NCI-H2196 treated with DMSO at 0.1 percent for 48 hours (cell line): Measurements from ENCODE around the gene MFAP1.
"Not testable (repeated sequence)": the region's sequence is repeated elsewhere in the genome, so short reads cannot be mapped to it uniquely, and the experiment has no call there.

Source experiments
- DNase-seq: peaks from one replicate; lab custom pipeline; 2025; ENCODE audit not compliant: unreplicated experiment; lab: John Stamatoyannopoulos, UW

MFAP1 gene, protein sequence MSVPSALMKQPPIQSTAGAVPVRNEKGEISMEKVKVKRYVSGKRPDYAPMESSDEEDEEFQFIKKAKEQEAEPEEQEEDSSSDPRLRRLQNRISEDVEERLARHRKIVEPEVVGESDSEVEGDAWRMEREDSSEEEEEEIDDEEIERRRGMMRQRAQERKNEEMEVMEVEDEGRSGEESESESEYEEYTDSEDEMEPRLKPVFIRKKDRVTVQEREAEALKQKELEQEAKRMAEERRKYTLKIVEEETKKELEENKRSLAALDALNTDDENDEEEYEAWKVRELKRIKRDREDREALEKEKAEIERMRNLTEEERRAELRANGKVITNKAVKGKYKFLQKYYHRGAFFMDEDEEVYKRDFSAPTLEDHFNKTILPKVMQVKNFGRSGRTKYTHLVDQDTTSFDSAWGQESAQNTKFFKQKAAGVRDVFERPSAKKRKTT

DNA sequence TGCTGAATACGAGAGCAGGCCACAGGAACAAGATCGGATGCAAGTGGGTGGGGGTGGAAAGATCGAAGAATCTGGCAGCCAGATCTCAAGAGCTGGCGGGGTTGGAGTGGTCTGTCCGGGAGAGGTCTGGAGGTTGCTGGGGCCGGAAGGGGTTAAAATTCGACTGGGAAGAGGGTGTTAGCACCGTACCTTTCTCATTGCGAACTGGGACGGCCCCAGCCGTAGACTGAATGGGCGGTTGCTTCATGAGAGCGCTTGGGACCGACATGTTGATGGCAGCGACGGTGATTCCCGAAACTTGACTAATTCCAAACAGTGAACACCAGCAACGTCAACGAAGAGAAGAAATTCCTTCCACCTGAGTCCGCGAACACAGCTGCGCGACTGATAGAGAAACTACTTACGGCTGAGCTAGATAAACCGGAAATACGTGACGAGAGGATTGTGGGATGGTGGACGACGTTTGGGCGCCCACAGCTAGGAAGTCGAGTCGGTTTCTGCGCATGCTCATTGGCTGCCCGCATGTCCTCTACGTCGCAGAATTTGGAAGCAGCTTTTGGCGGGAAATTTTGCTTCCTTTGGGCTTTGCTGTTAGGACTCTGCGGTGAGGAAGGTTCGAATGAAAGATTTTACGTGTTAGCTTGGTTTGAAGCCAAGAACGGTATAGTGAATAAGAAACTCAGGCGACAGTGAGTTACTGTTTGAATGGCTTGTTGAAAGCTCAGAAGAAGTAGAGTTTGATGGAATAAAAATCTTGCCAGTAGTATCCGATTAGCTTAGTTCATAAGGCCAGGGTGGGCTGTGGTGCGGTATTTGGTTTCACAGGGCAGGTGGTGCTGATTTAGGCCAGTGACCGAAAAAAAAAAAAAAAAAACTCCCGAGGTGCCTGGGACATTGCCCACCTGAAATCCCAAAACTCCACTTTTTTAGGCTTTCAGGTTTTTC is at the start of gene MFAP1:
Gene MFAP1, minus strand, starts transcription at position 389 of the 945 bp plus-strand sequence. Its CDS starts 121 bp downstream, at position 268.
- DNase-seq, result peak; percentile 86

DNA sequence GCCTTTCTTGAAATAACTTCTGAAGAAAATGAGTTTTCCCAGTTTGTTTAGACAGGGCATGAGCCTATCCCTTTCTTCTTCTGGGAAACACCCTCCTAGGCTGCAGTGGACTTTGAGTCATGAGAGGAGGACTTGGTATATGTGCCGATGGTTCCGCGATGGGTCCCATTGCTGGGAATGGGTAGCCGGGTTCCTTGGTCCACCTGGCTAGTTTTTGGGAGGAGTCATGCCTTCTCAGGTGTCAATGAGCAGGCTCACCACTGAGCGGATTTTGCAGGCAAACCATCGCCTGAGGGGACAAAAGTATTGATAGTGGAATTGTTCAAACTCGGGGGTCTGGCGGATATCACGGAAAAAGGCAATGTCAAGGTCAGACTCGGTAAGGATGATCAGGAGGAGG is 49.2 kb upstream of the MFAP1 start:
- DNase-seq, result no peak

DNA sequence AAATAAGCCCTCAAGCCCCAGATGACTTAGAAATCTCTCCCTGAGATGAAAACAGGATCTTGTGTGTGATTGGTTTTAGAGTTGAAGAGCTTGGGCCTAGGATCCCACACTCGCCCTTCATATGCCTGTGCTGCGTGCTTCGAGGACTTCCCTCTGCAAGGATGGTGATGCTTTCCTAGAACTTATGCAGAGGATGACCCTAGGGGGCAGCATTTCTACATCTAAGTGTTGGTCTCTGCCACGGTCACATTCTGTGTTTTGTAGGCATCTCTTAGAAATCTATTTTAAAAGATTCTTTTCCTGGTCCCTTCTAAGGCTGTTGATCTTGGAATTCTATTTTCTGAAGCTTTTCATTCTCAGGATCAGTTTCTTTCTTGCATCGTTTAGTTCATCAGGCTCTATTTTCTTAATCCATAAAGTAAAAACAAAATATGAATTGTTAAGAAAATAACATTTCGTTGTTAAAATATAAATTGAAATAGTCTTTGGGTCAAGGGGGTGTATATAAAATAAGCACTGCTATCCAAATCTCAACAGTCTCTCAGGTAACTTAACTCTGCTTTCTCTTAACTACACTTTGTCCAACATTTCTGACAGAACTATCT is 48.0 kb upstream of the MFAP1 start:
- no peak for DNase-seq

DNA sequence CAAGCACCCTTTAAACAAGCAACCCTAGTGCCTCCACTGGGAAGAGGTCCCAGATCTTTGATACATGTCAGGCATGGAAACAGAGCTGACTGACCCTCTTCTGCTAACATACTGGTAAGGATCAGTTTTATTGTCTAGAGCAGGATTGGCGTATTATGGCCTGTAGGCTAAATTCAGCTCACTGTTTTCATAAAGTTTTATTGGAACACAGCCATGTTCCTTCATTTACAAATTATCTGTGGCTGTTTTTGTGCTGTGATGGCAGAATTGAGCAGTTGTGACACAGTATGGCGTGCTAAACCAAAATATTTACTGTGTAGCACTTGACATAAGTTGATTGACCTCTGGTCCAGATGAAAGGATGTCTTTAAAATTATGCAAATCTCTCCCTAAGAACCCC is 47.3 kb upstream of the MFAP1 start:
- no peak for DNase-seq

DNA sequence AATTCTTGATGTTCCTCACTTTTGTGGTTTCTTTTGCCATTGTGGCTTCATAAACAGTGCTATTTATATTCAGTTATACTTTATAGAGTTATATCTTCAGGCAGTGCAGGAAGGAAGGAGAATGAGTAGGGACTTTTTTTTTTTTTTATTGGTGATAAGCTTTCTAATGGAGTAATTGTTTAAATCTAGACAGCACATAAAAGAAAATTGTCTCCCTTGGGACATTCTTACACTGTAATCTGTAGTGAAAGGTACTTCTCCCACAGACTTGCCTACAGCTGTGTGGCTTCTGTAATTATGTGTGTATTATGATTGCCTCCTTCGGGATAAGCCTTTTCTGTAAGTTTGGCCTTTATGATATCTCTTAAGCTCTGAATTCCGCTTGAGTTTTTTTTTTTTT is 43.9 kb upstream of the MFAP1 start:
- DNase-seq, result no peak

DNA sequence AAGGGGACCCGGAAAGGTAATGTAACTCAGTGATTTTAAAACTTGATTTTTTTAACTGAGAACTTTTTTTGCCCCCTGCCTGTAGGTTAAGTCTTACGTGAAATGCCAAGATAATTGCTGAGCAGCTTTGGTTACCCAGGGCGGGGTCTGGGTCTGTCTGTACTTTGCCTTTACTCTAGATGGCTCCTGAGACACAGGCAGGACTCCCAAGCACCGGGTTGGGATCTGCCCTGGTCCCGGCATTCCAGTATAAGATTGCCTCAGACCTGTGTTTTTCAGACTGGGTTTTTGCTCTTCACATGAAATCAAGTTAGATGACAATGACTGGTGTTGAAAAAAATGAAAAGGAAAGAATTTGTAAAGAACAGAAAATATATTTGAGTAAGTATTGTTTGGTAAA is 42.6 kb upstream of the MFAP1 start:
- DNase-seq, result no peak

DNA sequence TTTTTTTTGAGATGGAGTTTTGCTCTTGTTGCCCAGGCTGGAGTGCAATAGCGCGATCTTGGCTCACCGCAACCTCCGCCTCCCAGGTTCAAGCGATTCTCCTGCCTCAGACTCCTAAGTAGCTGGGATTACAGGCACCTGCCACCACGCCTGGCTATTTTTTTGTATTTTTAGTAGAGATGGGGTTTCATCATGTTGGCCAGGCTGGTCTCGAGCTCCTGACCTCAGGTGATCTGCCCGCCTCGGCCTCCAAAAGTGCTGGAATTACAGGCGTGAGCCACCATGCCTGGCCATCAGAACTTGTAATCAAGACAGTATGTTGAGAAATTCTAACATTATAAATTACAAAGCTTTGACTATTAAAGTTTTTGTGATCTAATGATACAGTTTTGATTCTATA is 42.1 kb upstream of the MFAP1 start:
- DNase-seq, result not testable (repeated sequence)

DNA sequence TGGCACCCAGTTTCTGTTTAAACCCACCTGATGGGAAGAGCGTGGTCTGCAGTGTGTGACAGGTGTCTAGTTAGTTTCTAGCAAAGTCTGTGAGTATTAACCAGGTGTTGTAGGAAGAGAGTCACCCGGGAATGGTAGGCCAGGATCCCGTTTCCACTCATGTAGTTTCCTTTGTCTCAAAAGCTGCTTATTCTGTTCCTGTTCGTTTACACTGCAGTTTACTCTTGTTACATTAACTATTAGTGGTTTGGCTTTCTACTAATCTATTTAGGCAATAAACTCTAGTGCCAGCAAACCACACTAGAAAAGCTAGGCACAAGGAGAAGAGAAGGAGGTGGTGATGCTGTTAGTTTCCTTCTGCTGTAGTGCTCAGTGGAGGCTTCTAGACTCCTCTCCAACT is 35.1 kb upstream of the MFAP1 start:
- peak; percentile 9 for DNase-seq

DNA sequence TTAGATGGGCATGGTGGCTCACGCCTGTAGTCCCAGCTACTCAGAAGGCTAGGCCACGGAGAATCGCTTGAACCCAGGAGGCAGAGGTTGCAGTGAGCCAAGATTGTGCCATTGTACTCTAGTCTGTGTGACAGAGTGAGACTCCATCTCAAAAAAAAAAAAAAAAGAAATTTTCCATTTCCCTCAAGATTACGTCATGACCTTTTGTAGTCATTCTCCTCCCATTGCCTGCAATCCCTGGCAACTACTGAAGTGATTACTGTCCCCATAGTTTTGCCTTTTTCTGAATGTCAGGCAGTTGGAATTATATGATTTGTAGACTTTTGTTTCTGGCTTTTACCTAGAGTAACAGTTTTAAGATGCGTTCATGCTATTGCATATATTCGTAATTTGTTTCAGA is 30.3 kb upstream of the MFAP1 start:
- DNase-seq, result no peak

DNA sequence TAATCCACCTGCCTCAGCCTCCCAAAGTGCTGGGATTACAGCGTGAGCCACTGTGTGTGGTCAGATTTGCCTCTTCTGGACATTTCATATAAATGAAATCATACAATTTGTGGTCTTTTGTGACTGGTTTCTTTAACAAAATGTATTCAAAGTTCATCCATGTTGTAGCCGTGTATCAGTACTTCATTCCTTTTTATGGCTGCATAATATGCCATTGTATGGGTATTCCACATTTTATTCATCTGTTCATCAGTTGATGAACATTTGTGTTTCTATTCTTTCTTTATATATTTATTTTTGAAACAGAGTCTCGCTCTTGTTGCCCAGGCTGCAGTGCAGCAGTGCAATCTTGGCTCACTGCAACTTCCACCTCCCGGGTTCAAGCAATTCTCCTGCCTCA is 28.1 kb upstream of the MFAP1 start:
- no peak for DNase-seq

DNA sequence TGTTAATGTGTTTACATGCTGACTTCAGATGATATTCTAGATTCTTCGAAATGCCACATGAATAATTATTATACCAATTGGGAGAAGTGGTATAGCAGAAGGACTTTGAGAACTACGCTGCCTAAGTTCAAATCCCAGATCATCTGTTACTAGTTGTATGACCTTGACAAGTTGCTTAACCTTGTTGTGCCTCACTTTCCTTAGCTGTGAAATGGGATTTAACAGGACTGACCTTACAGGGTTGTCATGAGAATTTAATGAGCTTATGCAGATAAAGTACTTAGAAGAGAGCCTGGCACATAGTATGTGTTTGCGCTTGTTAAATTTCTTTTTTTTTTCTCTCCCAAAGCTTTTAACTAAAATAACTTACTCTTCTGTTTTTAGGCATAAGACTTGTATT is 26.8 kb upstream of the MFAP1 start:
- no peak for DNase-seq

DNA sequence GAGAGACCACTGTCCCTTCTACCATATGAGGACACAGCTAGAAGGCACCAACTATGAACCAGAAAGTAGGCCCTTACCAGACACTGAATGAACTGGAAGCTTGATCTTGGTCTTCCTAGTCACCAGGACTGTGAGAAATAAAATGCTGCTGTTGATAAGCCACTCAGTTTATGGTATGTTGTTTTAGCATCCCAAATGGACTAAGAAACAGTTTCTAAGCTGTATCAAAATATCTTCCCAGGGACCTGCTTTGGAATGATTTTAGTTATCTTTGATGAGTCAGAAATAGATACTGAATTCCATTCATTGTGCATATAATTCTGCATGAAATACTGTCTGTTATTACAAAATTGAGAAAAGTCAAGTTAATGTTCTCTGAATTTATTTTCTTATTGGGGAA is 20.9 kb upstream of the MFAP1 start:
- no peak for DNase-seq

DNA sequence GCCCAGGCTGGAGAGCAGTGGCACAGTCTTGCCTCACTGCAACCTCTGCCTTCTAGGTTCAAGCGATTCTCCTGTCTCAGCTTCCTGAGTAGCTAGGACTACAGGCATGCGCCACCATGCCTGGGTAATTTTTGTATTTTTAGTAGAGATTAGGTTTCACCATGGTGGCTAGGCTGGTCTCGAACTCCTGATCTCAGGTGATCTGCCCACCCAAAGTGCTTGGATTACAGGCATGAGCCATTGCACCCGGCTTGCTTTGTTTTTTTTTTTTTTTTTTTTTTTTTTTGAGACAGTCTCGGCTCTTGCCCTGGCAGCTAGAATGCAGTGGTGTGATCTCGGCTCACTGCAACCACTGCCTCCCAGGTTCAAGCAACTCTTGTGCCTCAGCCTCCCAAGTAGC is 8.0 kb upstream of the MFAP1 start:
- not testable (repeated sequence) for DNase-seq

DNA sequence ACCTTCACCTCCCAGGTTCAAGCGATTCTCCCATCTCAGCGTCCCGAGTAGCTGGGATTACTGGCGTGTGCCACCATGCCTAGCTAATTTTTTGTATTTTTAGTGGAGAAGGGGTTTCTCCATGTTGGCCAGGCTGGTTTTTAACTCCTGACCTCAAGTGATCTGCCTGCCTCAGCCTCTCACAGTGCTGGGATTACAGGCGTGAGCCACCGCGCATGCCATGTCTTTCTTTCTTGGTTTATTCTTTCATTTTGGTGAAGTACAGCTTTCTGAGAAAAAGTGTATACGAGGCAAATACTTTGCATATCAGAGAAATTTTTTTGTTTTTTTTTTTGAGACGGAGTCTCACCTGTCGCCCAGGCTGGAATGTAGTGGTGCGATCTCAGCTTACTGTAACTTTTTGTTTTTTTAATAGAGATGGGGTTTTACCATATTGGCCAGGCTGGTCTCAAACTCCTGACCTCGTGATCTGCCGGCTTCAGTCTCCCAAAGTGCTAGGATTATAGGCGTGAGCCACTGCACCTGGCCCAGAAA is 7.1 kb upstream of the MFAP1 start:
- DNase-seq, result not testable (repeated sequence)

DNA sequence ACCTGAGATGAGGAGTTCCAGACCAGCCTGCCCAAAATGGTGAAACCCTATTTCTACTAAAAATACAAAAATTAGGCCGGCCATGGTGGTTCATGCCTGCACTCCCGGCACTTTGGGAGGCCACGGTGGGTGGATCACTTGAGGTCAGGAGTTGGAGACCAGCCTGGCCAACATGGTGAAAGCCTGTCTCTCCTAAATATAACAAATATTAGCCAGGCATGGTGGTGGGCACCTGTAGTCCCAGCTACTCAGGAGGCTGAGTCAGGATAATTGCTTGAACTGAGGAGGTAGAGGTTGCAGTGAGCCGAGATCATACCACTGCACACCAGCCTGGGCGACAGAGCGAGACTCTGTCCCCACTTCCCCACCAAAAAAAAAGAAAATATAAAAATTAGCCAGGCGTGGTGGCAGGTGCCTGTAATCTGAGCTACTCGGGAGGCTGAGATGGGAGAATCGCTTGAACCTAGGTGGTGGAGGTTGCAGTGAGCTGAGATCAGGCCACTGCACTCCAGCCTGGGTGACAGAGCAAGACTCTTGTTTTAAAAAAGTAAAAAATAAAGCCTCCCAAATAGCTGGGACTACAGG is 6.3 kb upstream of the MFAP1 start:
- not testable (repeated sequence) for DNase-seq

DNA sequence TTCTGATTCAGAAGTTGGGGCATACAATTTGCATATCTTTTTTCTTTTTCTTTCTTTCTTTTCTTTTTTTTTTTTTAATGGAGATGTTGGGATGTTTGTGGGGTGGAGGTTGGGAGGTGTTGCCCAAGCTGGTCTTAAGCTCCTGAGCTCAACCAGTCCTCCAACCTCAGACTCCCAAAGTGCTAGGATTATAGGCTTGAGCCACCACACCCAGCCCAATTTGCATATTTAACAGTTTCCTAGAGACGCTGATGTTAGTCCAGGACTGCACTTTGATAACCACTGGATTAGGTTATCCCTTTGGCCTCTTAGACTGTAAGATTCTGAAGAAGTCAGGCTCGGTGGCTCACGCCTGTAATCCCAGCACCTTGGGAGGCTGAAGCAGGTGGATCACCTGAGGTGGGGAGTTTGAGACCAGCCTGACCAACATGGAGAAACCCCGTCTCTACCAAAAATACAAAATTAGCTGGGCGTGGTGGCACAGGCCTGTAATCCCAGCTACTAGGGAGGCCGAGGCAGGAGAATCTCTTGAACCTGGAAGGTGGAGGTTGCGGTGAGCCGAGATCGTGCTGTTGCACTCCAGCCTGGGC is 5.6 kb upstream of the MFAP1 start:
- DNase-seq, result not testable (repeated sequence)

DNA sequence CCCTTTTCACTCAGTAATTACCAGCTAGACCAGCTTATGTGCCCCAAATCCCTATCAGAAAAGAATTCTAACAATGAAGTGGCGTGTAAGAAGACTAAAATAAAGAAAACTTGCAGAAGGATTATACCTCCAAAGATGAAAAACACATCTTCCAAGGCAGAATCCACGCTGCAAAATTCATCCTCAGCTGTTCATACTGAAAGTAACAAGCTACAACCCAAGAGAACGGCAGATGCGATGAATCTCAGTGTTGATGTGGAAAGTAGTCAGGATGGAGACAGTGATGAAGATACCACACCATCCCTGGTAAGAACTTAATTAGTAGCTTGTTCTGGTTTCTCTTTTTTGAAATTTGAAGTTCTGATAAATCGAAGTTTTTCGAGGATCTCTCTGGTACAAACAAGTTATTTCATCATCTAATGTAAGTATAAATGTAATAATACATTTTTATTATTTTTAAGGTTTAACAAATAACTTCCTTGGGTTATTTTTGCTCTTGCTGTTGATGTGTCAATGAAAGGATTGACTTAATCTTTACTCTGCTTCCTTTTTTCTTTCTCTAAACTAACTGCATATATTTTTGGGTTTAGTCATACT is 3.7 kb upstream of the MFAP1 start:
- DNase-seq, result no peak

DNA sequence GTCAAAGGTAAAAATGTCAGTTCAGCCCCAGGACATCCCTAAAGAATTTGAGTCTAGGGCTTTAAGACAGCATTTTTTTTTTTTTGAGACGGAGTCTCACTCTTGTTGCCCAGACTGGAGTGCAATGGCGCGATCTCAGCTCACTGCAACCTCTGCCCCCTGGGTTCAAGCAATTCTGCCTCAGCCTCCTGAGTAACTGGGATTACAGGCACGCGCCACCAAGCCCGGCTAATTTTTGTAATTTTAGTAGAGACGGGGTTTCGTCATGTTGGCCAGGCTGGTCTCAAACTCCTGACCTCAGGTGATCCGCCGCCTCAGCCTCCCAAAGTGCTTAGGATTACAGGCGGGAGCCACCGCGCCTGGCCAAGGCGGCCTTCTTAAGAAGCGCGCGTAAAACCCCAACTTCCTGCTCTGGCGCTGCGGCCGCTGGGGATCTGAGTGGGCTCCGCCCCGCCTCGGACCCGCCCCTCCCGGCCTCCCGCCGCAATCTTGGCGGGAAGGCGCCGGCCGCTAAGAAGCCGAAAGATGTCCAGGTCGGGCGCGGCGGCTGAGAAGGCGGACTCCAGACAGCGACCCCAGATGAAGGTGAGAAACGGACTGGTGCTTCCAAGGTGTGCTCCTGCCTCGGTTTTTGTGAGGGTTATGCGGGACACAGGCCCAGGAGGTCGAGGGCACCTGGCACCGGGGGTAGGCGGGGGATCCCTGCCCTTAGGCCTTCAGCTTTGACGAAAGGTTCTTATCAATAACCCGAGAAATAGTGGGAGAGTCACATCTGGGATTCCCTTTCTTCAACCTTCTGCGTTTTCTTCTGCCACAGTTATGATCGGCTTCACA is 2.2 kb upstream of the MFAP1 start, which contains the start of gene WDR76:
Gene WDR76, plus strand, starts transcription at position 495 of the 834 bp plus-strand sequence. Its CDS starts 31 bp downstream, at position 526.
- peak; percentile 48 for DNase-seq

DNA sequence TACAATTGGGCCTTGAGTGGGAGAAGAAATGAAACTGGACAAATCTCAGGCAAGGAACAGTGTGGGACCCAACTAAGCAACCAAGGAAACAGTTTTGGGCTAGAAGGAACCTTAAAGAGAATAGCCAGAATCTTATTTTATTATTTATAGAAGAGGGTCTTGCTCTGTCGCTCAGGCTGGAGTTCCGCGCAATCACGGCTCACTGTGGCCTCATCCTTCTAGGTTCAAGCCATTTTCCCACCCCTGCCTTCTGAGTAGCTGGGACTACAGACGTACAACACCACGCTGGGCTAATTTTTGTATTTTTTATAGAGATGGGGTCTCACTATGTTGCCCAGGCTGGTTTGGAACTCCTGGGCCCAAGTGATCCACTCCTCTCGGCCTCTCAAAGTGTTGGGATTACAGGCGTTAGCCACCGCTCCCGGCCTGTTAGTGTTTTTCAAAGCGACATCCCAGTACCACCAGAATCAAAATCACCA is 1.6 kb upstream of the MFAP1 start:
- DNase-seq, result no peak
